Heart left ventricle (tissue), 16 donors: ENCODE measurements around the gene KLK13. TPM values are rescaled to one million over a fixed set of nuclear protein-coding genes. Genes with fewer than 3 reads are reported as not detected.
A peak's percentile ranks its signal among the peaks of the same experiment; 100 is the strongest.

Experiments
- ATAC-seq, 4 donors: fragments of 200-7000 bp; cut with Tn5 transposase; one replicate each; pipeline ENCODE4 v1.9.1; 2020 to 2022; ENCODE audit warnings: moderate library complexity in 4 of 4, mild to moderate bottlenecking in 3 of 4, moderate number of reproducible peaks in 1 of 4
- DNase-seq, 5 donors: peaks; one replicate each; pipeline ENCODE4 v3.0.0-alpha.2; 2020
- H3K27ac ChIP-seq, 12 donors: fragments of 200-600 bp; sonication (generic) in 4 of 12; one replicate each; pipeline versions ENCODE4 v1.5.0 to v1.8.0; 2016 to 2022; ENCODE audit warnings: mild to moderate bottlenecking in 2 of 12
- H3K27me3 ChIP-seq, 9 donors: fragments of 200-600 bp; sonication (generic) in 2 of 9; one replicate each; pipeline versions ENCODE4 v1.5.1 to v1.8.0; 2016 to 2022; ENCODE audit warnings: mild to moderate bottlenecking in 3 of 9
- H3K36me3 ChIP-seq, 9 donors: fragments of 200-600 bp; sonication (generic) in 2 of 9; one replicate each; pipeline versions ENCODE4 v1.5.0 to v1.8.0; 2018 to 2022; ENCODE audit warnings: mild to moderate bottlenecking in 2 of 9
- H3K4me1 ChIP-seq, 12 donors: fragments of 200-600 bp; sonication (generic) in 4 of 12; one replicate each; pipeline versions ENCODE4 v1.5.0 to v1.8.0; 2016 to 2022; ENCODE audit warnings: mild to moderate bottlenecking in 3 of 12
- H3K4me3 ChIP-seq, 12 donors: fragments of 200-600 bp; sonication (generic) in 4 of 12; one replicate each; pipeline versions ENCODE4 v1.5.0 to v1.8.0; 2017 to 2022; ENCODE audit warnings: mild to moderate bottlenecking in 9 of 12, moderate library complexity in 4 of 12
- H3K9me3 ChIP-seq, 12 donors: fragments of 200-600 bp; sonication (generic) in 4 of 12; one replicate each; pipeline versions ENCODE4 v1.5.0 to v1.8.0; 2016 to 2022; ENCODE audit warnings: mild to moderate bottlenecking in 1 of 12
- POLR2A ChIP-seq, 2 donors: fragments of 450-650 bp; IDR thresholded peaks; one replicate each; pipeline ENCODE4 v1.6.1; 2017; ENCODE audit warnings: antibody characterized with exemption in 2 of 2, mild to moderate bottlenecking in 2 of 2, moderate library complexity in 2 of 2
- WGBS, 4 donors: extraction: QIAGEN DNeasy Blood & Tissue Kit in 2 of 4; methylation state at CpG; one replicate each; pipeline versions ENCODE4 v1.1.5 to v1.1.7; 2013 to 2018; 5-methylcytosine and 5-hydroxymethylcytosine counted together
- intact Hi-C, 10 donors: fragments of 100-400 bp; cut with DNase I; formaldehyde crosslinking; loops; one replicate each; pipeline versions ENCODE4 v1.11.1 to v1.14.2; 2022
- polyA plus RNA-seq, 2 donors: library from polyadenylated mRNA; stranded (reverse); fragments of 200-250 nt; gene quantifications; one replicate each; pipeline ENCODE4 v1.2.3, GENCODE V29; 2013
- total RNA-seq, 9 donors: library from RNA; depleted of rRNA in 2 of 9; stranded (reverse); fragments of >200 nt in 2 of 9; fragmentation: NEBNext Ultra II Directional in 3 of 9; extraction: Animal tissue kit (Norgen Biotek cat#: 25700) in 3 of 9; gene quantifications; one replicate each; pipeline versions ENCODE4 v1.1.0 to v1.2.4, GENCODE V29; 2016 to 2023
- TF ChIP-seq, protein P1 (sequence below), 12 donors: fragments of 200-600 bp; sonication (generic) in 4 of 12; IDR thresholded peaks; one replicate each; pipeline versions ENCODE4 v1.5.0 to v1.8.0; 2018 to 2022; ENCODE audit warnings: antibody characterized with exemption in 12 of 12, mild to moderate bottlenecking in 5 of 12
- donor health status: ischemic (EF 13 %, LVEDD 7.1; RV severe dilation, severe dysfunction).
- donor health status: healthy with polysubstance abuse.
- donor health status: DM: no; HTN: yes; CAD: no.
- donor health status: DM: no; HTN: no; CAD: no.
- donor health status: ischemic (EF 25% LVEDD 6.9; RV normal size, moderate dysfunction).
- donor health status: ischemic (EF 25% LVEDD 5.7; RV mildly dilated, moderate dysfunction).
- donor health status: healthy.
- donor health status: DM: yes; HTN: yes; CAD: no.
- donor health status: ischemic (EF 35%, LVEDD 5.7; RV mildly dilated, moderate dysfunction).
- donor health status: nonischemic (EF 11% LVEDD 7.7; RV severe dilation, severe dysfunction).
- donor health status: DM: yes; HTN: yes; CAD: no.
- donor health status: PGD.
- donor health status: ischemic (EF 29% LVEDD 5.4; RV normal size, mild dysfunction).
- donor health status: nonischemic (EF 23%, LVEDD 6.1; RV moderate dilation, normal function).

The KLK13 gene
- total and polyA plus RNA-seq, 11 donors = 0.90 to 2.2 TPM; not detected in 9

- Histone ChIP-seq H3K36me3 (peaks cover 0 to 2% (median 0%) of the 10 kb centered on the region in 9 donors), H3K4me3 (no peak overlapping the region), H3K27ac (no peak overlapping the region), H3K4me1 (peaks cover 0 to 46% (median 13%) of the 10 kb centered on the region in 12 donors), H3K27me3 (peaks cover 0 to 9% (median 0%) of the 10 kb centered on the region in 9 donors), H3K9me3 (no peaks in the 10 kb centered on the region)
- intact Hi-C loops = loop anchor here in 1 of 10 donors (10.0 kb wide), 1 partner anchor 474 kb away; no protein-coding TSS in a partner anchor
- 63 to 83% (median 68%) methylated on average over 1 of the region's 1 CpG for WGBS, 4 donors
- no peak for DNase-seq
- ATAC-seq = no peak
- TF ChIP-seq, protein P1, sequence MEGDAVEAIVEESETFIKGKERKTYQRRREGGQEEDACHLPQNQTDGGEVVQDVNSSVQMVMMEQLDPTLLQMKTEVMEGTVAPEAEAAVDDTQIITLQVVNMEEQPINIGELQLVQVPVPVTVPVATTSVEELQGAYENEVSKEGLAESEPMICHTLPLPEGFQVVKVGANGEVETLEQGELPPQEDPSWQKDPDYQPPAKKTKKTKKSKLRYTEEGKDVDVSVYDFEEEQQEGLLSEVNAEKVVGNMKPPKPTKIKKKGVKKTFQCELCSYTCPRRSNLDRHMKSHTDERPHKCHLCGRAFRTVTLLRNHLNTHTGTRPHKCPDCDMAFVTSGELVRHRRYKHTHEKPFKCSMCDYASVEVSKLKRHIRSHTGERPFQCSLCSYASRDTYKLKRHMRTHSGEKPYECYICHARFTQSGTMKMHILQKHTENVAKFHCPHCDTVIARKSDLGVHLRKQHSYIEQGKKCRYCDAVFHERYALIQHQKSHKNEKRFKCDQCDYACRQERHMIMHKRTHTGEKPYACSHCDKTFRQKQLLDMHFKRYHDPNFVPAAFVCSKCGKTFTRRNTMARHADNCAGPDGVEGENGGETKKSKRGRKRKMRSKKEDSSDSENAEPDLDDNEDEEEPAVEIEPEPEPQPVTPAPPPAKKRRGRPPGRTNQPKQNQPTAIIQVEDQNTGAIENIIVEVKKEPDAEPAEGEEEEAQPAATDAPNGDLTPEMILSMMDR (IDR thresholded peaks at IDR 0.05) = no peak
- TF ChIP-seq POLR2A (IDR thresholded peaks at IDR 0.05) = no peak
Measured at GRCh38 chr19:51110666-51110971, 45.7 kb upstream of the KLK13 start.

GRCh38 chr19:51108805-51109146 lies 43.9 kb upstream of the KLK13 start:
- H3K9me3 ChIP-seq = no peaks in the 10 kb centered on the region
- H3K4me3 ChIP-seq = peak overlapping the region; percentile 41 to 91 (median 77)
- peak overlapping the region in 9 of 12 donors; percentile 21 to 81 (median 70) for H3K27ac ChIP-seq
- no peaks in the 10 kb centered on the region for H3K27me3 ChIP-seq
- peaks cover 0 to 9% (median 3%) of the 10 kb centered on the region in 9 donors for H3K36me3 ChIP-seq
- 2 to 3% (median 2%) methylated on average over 14 to 15 of the region's 15 CpGs for WGBS, 4 donors
- DNase-seq = peak in 1 of 5 donors; percentile 90
- TF ChIP-seq, protein P1 (IDR thresholded peaks at IDR 0.05) = no peak
- no peak for TF ChIP-seq POLR2A (IDR thresholded peaks at IDR 0.05)
- intact Hi-C loops = loop anchor here in 2 of 10 donors (5.0 to 10.0 kb wide), 4 partner anchors 304 to 734 kb away; partner anchors contain the start of gene NR1H2 (in 2 of the 2)
- peak; percentile 42 to 61 (median 59) for ATAC-seq
- peaks cover 0 to 31% (median 13%) of the 10 kb centered on the region in 12 donors for H3K4me1 ChIP-seq

DNA sequence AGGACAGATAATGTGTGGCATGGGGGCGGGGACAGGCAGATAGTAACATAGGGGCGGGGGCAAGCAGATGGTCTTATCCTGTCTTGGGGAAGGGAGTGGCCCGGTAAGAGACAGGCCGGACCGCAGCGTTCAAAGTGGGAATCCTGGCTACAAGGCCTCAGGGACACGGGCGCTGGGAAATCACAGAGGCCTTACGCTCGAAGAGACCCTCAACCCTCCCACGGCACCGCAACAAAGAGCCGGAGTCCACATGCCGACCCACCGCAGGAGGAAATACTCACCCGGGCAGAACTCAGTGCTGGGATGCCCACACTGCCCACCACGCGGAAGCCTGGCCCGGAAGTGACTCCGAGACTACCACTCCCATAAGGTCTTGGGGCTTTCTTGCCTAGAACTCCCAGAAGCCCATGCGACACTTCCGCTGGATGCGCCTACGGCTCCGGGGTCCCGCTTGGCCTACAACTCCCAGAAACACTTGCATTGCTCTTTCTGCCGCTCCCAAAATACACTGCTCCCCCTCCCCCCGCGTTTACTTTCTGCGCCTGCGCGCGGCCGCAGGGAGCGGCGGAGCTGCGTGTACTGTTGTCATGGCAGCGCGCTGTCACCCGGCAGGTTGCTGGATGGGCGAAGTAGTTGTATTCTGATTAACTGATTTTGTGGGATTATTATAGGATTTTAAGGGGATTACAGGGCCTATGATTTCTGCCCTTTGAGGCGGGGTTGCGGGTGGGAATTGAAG lies 43.3 kb upstream of the KLK13 start, which contains the start of gene CTU1:
TSS of gene CTU1 (minus strand) at position 344 of the 739 bp plus-strand sequence. CDS start 3,840 bp downstream, outside the sequence.
- intact Hi-C loops = loop anchor here in 2 of 10 donors (5.0 to 10.0 kb wide), 4 partner anchors 303 to 733 kb away; partner anchors contain the start of gene NR1H2 (in 2 of the 2)
- Histone ChIP-seq H3K9me3 (no peaks in the 10 kb centered on the region), H3K36me3 (peaks cover 0 to 14% (median 8%) of the 10 kb centered on the region in 9 donors), H3K27me3 (no peaks in the 10 kb centered on the region), H3K27ac (peak within 1 kb of the TSS; percentile 13 to 81 (median 71)), H3K4me1 (peaks cover 0 to 26% (median 13%) of the 10 kb centered on the region in 12 donors), H3K4me3 (peak within 1 kb of the TSS; percentile 41 to 91 (median 77))
- ATAC-seq (peak; percentile 98 to 99 (median 99)), DNase-seq (peak; percentile 98 to 99 (median 99))
- 0 to 1% (median 0%) methylated on average over 36 to 43 of the region's 43 CpGs for whole genome bisulfite sequencing, 4 donors
- TF ChIP-seq, protein P1 (IDR thresholded peaks at IDR 0.05) = peak in 1 of 12 donors; percentile 17
- TF ChIP-seq POLR2A (IDR thresholded peaks at IDR 0.05) = peak in 1 of 2 donors; percentile 61
